ENCODE measurements around the gene STYXL1. TPM values are rescaled to one million over a fixed set of nuclear protein-coding genes. Genes with fewer than 3 reads are reported as not detected.
"Not testable (repeated sequence)": the region's sequence is repeated elsewhere in the genome, so short reads cannot be mapped to it uniquely, and the experiment has no call there.

The STYXL1 gene
- total RNA-seq, 4 donors from 2014 or later, result 8.7 to 18.1 (median 12.5) TPM

DNA sequence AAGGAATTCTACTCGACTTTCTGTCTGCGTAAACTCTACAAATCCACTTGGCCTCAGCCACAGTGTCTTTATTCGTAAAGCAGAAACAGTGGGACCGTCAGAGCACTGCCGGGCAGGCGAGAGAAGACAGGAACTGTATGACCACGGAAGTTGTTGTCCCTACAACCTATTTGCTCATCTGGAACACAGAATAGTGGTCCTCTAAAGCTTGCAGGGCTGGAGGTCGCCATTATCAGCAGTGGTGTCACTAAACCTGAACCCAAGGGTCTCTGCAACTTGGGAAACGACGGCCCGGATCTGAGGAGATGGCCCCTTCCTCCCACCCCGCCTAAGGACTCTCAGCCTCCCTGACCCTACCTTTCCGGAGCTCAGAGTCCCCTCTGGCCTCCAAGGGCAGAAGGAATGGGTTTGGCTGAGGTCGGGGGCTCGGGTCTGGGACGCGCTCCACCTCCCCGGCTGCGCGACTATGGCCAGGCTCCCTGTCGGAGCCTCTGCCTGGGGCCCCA, 442 bp downstream of the STYXL1 start:
- no peaks in the 10 kb centered on the region for H3K27me3 ChIP-seq
- H3K27ac ChIP-seq, result peak overlapping the region; percentile 85 to 97 (median 96)
- no peak for ATAC-seq
- TF ChIP-seq POLR2AphosphoS5 (IDR thresholded peaks at IDR 0.05), result no peak
- no peak for TF ChIP-seq CTCF (IDR thresholded peaks at IDR 0.05)
- no peak for TF ChIP-seq POLR2A (IDR thresholded peaks at IDR 0.05)
- TF ChIP-seq EP300 (IDR thresholded peaks at IDR 0.05), result no peak
- WGBS, 2 donors (ENCODE audit: low coverage in 1 of 2), result 0 to 3% methylated on average over 7 to 13 of the region's 21 CpGs
- H3K9me3 ChIP-seq, result no peaks in the 10 kb centered on the region
- H3K4me1 ChIP-seq, result peaks cover 0 to 62% (median 14%) of the 10 kb centered on the region in 3 donors
- peaks cover 0 to 17% of the 10 kb centered on the region in 2 donors for H3K36me3 ChIP-seq
- peak overlapping the region; percentile 94 to 95 for H3K4me3 ChIP-seq

- no peaks in the 10 kb centered on the region for H3K27me3 ChIP-seq
- TF ChIP-seq EP300 (IDR thresholded peaks at IDR 0.05), result no peak
- TF ChIP-seq CTCF (IDR thresholded peaks at IDR 0.05), result no peak
- TF ChIP-seq POLR2A (IDR thresholded peaks at IDR 0.05), result no peak
- TF ChIP-seq POLR2AphosphoS5 (IDR thresholded peaks at IDR 0.05), result no peak
- no peak overlapping the region for H3K27ac ChIP-seq
- H3K36me3 ChIP-seq, result peaks cover 0 to 18% of the 10 kb centered on the region in 2 donors
- 84 to 100% methylated on average over 2 to 5 of the region's 7 CpGs for WGBS, 2 donors (ENCODE audit: low coverage in 1 of 2)
- H3K4me3 ChIP-seq, result no peak overlapping the region
- peaks cover 0 to 34% (median 13%) of the 10 kb centered on the region in 3 donors for H3K4me1 ChIP-seq
- H3K9me3 ChIP-seq, result no peaks in the 10 kb centered on the region
- ATAC-seq, result no peak
Observed at GRCh38 chr7:76044375-76044865, 3.4 kb downstream of the STYXL1 start.

DNA sequence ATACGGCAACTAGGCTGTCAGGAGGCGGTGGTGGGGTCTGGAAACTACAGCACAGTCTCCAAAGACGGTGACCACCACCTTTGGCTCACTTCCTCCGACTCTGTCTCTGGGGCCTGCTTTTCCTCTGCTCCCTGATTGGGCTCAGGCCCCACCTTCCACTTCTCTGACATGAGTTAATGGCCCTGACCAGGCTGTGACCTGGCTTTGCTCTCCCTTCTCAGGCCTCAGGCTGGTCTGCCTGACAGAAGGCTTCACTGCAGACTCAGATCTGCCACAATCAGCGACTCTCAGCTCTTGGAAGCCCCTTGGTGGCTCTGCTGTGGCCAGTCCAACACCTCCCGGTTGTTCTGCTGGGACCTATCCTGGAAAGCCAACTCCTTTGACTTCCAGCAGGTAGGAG, 7.7 kb downstream of the STYXL1 start:
- H3K9me3 ChIP-seq, result no peaks in the 10 kb centered on the region
- no peak overlapping the region for H3K27ac ChIP-seq
- peaks cover 0 to 11% (median 4%) of the 10 kb centered on the region in 3 donors for H3K4me1 ChIP-seq
- 83% methylated on average over 1 of the region's 6 CpGs; no CpG with 5 or more reads in 1 of the 2 donors for WGBS, 2 donors (ENCODE audit: low coverage in 1 of 2)
- no peak for TF ChIP-seq POLR2AphosphoS5 (IDR thresholded peaks at IDR 0.05)
- no peak for TF ChIP-seq EP300 (IDR thresholded peaks at IDR 0.05)
- no peak for TF ChIP-seq CTCF (IDR thresholded peaks at IDR 0.05)
- no peak for TF ChIP-seq POLR2A (IDR thresholded peaks at IDR 0.05)
- no peaks in the 10 kb centered on the region for H3K27me3 ChIP-seq
- ATAC-seq, result no peak
- no peak overlapping the region for H3K4me3 ChIP-seq
- H3K36me3 ChIP-seq, result peaks cover 0 to 20% of the 10 kb centered on the region in 2 donors

GRCh38 chr7:76037310-76037709, 10.5 kb downstream of the STYXL1 start:
- peaks cover 0 to 9% (median 4%) of the 10 kb centered on the region in 3 donors for H3K4me1 ChIP-seq
- ATAC-seq, result peak; percentile 81
- H3K27me3 ChIP-seq, result no peaks in the 10 kb centered on the region
- H3K9me3 ChIP-seq, result no peaks in the 10 kb centered on the region
- WGBS, 2 donors (ENCODE audit: low coverage in 1 of 2), result no CpG with 5 or more reads among the region's 5 CpGs
- H3K4me3 ChIP-seq, result no peak overlapping the region
- peaks cover 0 to 13% of the 10 kb centered on the region in 2 donors for H3K36me3 ChIP-seq
- no peak for TF ChIP-seq CTCF (IDR thresholded peaks at IDR 0.05)
- no peak for TF ChIP-seq POLR2A (IDR thresholded peaks at IDR 0.05)
- TF ChIP-seq EP300 (IDR thresholded peaks at IDR 0.05), result no peak
- TF ChIP-seq POLR2AphosphoS5 (IDR thresholded peaks at IDR 0.05), result no peak
- H3K27ac ChIP-seq, result no peak overlapping the region

DNA sequence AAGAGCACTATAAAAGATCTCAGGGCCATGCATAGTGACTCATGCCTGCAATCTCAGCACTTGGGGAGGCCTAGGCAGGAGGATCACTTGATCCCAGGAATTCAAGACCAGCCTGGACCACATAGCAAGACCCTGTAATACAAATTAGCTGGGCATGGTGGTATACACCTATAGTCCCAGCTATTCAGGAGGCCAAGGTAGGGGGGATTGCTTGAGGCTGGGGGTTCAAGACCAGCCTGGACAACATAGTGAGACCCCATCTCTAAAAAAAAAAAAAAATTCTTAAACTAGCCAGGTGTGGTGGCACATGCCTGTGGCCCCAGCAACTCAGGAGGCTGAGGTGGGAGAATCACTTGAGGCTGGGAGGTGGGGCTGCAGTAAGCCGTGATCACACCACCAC, 15.8 kb downstream of the STYXL1 start:
- TF ChIP-seq POLR2A (IDR thresholded peaks at IDR 0.05) (no peak), EP300 (IDR thresholded peaks at IDR 0.05) (no peak), POLR2AphosphoS5 (IDR thresholded peaks at IDR 0.05) (no peak), CTCF (IDR thresholded peaks at IDR 0.05) (no peak)
- Histone ChIP-seq H3K4me1 (peaks cover 0 to under 1% (median under 1%) of the 10 kb centered on the region in 3 donors), H3K27me3 (no peaks in the 10 kb centered on the region), H3K27ac (no peak overlapping the region), H3K9me3 (no peaks in the 10 kb centered on the region), H3K36me3 (peaks cover 0 to 26% of the 10 kb centered on the region in 2 donors), H3K4me3 (no peak overlapping the region)
- 83 to 100% methylated on average over 1 of the region's 1 CpG for WGBS, 2 donors (ENCODE audit: low coverage in 1 of 2)
- no peak for ATAC-seq

GRCh38 chr7:76029682-76030081, 18.1 kb downstream of the STYXL1 start:
- WGBS, 2 donors (ENCODE audit: low coverage in 1 of 2), result 89 to 92% methylated on average over 1 to 5 of the region's 7 CpGs
- not testable (repeated sequence) for H3K9me3 ChIP-seq, ATAC-seq

More at GRCh38 chr7:76029682-76030081, 18.1 kb downstream of the STYXL1 start:
- not testable (repeated sequence) for H3K27me3 ChIP-seq, H3K27ac ChIP-seq, H3K4me1 ChIP-seq, H3K4me3 ChIP-seq
- H3K36me3 ChIP-seq, result peaks cover 0 to 43% of the 10 kb centered on the region in 2 donors
